Measurements from ENCODE around the gene TBX1.

TBX1 gene

DNA sequence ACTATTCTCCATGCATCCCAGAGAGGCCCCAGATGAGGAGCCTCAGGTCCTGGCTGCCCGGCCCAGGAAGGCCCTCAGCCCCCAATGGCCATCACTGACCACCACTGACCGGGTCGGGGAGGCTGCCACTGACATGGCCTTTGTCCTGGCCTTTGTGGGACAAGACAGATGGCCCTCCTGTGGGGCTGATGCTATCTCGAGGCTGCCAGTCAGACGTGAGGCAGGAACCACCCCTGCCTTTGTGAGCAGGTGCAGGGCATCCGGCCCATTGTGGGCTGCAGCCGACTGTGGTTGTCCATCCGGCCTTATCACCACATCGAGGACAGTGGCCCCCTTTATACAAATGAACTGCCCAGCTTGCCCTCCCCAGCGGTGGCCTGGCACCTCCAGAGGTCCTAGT is 31.7 kb upstream of the TBX1 start:
- H3K27ac ChIP-seq: no peak overlapping the region
- TF ChIP-seq, protein P1, sequence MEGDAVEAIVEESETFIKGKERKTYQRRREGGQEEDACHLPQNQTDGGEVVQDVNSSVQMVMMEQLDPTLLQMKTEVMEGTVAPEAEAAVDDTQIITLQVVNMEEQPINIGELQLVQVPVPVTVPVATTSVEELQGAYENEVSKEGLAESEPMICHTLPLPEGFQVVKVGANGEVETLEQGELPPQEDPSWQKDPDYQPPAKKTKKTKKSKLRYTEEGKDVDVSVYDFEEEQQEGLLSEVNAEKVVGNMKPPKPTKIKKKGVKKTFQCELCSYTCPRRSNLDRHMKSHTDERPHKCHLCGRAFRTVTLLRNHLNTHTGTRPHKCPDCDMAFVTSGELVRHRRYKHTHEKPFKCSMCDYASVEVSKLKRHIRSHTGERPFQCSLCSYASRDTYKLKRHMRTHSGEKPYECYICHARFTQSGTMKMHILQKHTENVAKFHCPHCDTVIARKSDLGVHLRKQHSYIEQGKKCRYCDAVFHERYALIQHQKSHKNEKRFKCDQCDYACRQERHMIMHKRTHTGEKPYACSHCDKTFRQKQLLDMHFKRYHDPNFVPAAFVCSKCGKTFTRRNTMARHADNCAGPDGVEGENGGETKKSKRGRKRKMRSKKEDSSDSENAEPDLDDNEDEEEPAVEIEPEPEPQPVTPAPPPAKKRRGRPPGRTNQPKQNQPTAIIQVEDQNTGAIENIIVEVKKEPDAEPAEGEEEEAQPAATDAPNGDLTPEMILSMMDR (conservative IDR thresholded peaks at IDR 0.05; ENCODE audit: low read depth): no peak
- ChIA-PET CTCF (interaction anchor here (0.6 kb wide), 1 partner anchor 39 kb away, joined by 9 read pairs; no protein-coding TSS in a partner anchor), POLR2A (ENCODE audit: low non-redundant PET) (no interaction called here)
- DNase-seq (ENCODE audit: low spot score): no peak

DNA sequence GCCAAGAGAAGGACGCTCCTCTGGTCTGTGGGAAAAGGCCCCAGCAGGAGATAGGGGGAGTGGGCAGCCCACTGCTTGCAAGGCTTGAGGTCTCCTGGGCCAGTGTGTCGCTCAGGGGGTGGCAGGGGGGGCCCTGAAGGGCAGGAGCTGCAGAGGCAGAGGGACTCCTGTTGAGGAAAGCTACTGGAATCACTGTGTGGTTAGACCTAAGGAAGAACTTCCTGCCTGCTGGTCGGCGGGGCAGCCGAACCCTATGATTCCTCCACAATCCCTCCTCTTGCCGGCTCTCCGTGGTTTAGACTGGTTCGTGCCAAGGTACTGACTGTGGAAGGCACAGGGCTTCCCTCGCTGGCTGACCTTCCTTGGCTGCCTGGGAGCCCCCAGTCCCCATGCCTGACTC is 31.1 kb upstream of the TBX1 start:
- ChIA-PET POLR2A (ENCODE audit: low non-redundant PET) (no interaction called here), CTCF (interaction anchor here (0.6 kb wide), 1 partner anchor 38 kb away, joined by 9 read pairs; no protein-coding TSS in a partner anchor)
- no peak for DNase-seq (ENCODE audit: low spot score)
- H3K27ac ChIP-seq: no peak overlapping the region
- TF ChIP-seq, protein P1 (conservative IDR thresholded peaks at IDR 0.05; ENCODE audit: low read depth): no peak

DNA sequence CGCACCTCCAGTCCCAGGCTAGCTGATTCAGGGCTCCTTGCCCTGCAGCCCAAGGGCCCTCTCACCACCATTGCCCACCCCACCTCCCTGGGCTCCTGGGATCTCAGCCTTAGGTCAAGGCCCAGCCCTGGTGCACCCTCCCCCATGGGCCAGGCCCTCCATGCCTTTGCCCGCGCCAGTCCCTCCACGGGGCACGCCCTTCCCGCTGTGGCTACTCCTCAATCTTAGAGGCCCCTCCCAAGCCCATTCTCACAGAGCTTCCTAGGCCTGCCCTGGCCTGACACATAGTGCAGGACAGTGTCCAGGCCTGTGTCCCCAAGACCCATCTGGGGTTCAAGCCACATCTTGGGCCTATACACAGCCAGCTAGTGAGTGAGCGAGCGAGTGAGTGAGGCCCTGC is 30.4 kb upstream of the TBX1 start:
- POLR2A ChIA-PET (ENCODE audit: low non-redundant PET): no interaction called here
- no peak for DNase-seq (ENCODE audit: low spot score)
- CTCF ChIA-PET: interaction anchor here (0.6 to 2.2 kb wide), 23 partner anchors 10 to 1123 kb away, joined by 3 to 39 read pairs (median 4); no protein-coding TSS in a partner anchor
- H3K27ac ChIP-seq: peak overlapping the region; percentile 14; the same call in 1 of the 2 replicates
- TF ChIP-seq, protein P1 (conservative IDR thresholded peaks at IDR 0.05; ENCODE audit: low read depth): no peak

DNA sequence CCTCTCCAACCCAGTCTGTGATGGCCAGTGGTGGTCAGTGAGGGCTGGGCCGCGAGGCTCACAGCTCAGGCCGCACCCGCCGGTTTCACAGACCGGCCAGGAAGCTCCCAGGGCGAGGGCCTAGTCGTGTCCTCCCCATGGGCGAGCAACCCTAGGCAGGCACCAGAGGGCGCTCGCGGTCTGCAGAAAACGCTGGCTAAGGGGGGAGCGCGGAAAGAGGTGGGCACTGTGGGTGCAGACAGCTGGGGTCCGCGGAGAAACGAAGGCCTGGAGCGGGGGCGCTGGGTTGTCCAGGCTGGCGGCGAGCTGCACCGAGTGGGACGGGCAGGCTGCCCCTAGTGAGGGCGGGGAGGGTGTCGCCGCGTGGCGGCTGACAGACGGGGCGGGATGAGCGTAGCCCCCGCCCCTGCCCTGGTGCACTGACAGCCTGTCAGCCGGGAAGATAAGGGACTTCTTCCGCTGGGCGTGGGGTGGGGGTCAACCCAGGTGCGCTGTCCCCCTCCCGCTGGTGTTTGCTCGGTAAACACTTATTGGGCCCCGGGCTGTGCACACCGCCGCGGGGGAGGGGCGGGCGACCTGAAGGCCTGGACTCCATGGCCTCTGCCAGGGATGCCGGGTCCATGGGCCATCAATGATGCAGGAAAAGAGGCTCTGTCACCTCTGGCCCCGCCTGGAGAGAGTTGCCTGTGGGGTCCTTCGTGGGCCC is 29.8 kb upstream of the TBX1 start:
- POLR2A ChIA-PET (ENCODE audit: low non-redundant PET): no interaction called here
- peak overlapping the region; percentile 14; the same call in 1 of the 2 replicates for H3K27ac ChIP-seq
- TF ChIP-seq, protein P1 (conservative IDR thresholded peaks at IDR 0.05; ENCODE audit: low read depth): peak; percentile 93
- CTCF ChIA-PET: interaction anchor here (0.6 to 2.2 kb wide), 25 partner anchors 10 to 1122 kb away, joined by 3 to 39 read pairs (median 4); no protein-coding TSS in a partner anchor
- peak; percentile 59 for DNase-seq (ENCODE audit: low spot score)

DNA sequence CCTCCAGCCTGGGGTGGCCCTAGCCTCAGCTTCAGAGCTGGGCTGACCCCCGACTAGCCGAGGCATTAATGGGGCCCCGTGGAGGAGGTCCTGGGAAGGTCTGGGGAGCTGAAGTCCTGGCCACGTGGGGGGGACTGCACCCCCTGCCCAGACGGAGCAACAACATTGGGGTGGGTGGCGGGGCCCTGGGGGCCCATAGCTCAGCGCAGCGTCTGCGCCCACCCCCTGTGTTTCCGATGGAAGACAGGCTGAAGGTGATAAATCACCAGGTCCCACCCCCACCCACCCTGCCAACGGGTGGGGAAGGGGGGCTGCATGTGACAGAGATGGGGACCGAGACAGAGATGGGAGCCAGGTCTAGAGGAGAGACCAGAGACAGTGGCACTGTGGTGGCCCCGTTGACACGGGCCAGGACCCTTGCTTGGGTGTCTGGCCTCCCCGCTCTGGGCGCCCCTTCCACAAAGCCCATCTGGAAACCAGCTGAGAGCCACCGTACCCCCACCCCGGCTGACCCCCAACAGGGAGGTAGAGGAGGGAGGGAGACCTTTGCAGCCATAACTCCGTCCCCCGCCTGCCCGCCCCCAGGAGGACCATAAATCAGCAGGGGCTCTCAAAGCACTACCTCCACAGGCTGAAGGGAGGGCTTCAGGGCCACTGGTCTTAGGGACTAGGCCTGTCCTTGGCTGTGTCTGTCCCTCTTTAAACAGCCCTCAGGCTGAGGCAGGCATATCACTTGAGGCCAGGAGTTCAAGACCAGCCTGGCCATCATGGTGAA is 29.0 kb upstream of the TBX1 start:
- ChIA-PET POLR2A (ENCODE audit: low non-redundant PET) (no interaction called here), CTCF (interaction anchor here (0.6 to 2.2 kb wide), 14 partner anchors 9 to 395 kb away, joined by 3 to 39 read pairs (median 4); no protein-coding TSS in a partner anchor)
- TF ChIP-seq, protein P1 (conservative IDR thresholded peaks at IDR 0.05; ENCODE audit: low read depth): no peak
- no peak for DNase-seq (ENCODE audit: low spot score)
- no peak overlapping the region for H3K27ac ChIP-seq

DNA sequence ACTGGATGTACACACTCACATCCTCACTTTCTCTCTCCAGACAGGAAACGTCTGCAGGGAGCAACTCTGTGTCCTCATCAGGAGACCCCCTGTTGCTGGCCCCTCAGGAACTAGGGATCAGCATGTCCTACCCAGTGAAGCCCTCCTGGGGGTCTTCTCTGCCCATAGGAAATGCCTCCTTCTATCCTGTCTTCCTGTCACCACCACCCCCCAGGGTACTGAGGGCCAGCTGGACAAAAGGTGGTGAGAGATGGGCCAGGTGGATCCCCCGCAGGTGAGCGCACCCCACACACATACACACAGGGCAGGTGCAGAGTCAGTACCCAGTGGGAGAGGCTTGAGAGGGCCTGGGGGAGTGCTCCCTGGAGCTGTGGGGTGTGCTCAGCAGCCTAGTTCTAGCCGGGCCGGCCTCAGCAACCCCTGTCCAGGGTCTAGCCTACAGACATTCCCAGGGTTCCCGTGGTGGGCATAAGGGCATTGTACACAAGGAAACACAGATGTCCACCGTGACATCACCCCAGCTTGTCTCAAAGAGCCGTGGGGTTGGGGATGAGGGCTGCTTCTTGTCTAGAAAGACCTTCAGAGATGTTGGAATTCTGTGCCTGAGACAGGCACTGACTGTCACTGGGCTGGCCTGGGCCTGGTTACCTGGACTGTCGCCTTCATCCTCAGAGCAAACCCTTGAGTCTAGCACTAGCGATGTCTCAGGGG is 28.0 kb upstream of the TBX1 start:
- TF ChIP-seq, protein P1 (conservative IDR thresholded peaks at IDR 0.05; ENCODE audit: low read depth): no peak
- ChIA-PET CTCF (no interaction called here), POLR2A (ENCODE audit: low non-redundant PET) (no interaction called here)
- no peak overlapping the region for H3K27ac ChIP-seq
- DNase-seq (ENCODE audit: low spot score): no peak

All from RWPE1 (cell line).